Activated T-cell treated with anti-CD3 and anti-CD28 coated beads for 48 hours (primary cell): ENCODE measurements around the gene PEX16.

Experiments
- DNase-seq: peaks from one replicate; pipeline ENCODE4 v3.0.0-alpha.2; 2020; ENCODE audit warnings: low read depth

Gene PEX16

DNA sequence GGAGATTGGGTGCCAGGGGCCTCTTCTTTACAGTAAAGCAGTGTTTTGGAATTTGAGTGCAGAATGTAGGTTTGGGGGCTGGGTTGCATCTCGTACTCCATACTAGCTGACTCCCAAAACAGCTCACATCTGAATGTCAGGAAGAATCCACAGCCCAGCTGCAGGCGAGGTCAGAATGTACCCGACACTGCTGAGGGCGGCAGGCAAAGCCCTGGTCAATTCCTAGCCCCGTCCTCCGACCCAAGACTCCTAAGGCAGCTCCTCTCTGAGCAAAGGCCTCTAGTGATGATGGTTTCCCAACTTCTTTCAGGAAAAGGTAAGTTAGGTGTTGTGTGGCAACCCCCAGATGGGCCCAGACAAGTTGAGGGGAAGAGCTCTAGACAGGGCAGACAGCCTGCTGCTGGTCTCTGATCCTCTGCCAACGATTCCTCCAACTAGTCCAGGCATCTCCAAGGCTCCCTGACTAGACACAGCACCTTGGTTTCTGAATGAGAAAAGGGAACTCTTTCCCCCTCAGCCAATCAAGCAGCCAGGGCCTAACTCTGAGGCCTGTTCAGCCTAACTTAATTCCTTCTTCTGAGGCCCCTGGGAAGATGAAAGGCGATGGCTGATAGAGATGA is 13.4 kb upstream of the PEX16 start:
- DNase-seq, result no peak

DNA sequence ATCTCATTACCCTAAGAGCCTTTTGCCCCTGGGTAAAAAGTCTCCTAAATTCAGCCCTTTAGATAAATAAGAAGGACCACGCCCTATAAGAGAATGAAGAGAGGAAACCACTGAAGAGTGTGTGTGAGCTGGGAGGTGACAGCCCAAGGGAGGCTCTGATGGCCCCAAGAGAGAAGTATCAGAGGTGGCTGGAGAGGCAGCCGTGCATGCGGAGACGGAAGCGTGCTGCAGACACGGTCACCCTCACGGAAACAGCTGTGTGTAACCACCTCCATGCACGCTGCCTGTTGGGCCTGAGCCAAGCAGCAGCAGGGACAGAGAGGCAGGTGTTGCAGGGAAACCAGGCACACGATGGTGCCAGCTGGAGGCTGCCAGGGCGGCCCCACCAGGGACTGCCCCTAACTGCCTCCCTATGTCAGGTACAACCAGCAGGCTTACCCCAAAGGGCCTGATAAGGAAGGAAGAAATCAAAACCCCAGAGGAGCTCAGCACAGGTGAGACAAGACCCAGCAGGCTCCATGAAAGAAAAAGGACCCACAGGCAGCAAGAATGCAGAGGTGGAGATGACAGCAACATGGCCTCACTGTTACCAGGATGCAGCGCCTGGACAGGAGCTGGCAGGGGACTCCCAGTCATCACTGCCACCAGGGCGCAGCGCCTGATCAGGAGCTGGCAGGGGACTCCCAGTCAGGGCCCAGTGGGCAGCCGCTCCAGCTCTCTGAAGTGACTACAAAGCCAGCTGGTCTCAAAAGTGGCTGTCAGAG is 12.5 kb upstream of the PEX16 start:
- DNase-seq, result no peak

- no peak for DNase-seq
Measured at GRCh38 chr11:45929486-45930030, 11.9 kb upstream of the PEX16 start.

DNA sequence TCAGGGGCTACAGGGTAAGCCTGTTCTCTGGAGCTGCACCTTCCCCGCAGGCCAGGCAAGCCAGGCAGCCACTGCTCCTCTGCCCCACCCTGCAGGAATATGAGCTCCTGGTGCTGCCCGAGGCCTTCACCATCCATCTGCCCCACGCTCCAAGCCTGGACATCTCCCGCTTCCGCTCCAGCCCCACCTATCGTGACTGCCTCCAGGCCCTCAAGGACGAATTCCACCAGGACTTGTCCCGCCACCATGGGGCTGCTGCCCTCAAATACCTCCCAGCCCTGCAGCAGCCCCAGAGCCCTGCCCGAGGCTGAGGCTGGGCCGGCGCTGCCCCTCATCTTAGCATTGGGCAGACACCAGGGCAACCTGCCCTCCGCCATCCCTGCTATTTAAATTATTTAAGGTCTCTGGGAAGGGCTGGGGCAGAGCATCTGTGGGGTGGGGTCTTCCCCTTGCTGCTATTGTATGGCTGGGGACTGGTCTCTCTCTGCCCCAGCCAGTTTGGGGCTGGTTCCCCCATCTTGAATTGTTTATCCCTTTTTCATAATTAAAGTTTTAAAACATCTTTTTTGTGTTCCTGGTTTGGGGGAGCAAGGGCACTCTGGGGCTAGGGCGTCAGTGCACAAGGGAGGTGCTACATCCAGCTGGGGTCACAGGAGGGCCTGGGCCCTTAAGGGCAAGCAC is 11.0 kb upstream of the PEX16 start:
- no peak for DNase-seq

DNA sequence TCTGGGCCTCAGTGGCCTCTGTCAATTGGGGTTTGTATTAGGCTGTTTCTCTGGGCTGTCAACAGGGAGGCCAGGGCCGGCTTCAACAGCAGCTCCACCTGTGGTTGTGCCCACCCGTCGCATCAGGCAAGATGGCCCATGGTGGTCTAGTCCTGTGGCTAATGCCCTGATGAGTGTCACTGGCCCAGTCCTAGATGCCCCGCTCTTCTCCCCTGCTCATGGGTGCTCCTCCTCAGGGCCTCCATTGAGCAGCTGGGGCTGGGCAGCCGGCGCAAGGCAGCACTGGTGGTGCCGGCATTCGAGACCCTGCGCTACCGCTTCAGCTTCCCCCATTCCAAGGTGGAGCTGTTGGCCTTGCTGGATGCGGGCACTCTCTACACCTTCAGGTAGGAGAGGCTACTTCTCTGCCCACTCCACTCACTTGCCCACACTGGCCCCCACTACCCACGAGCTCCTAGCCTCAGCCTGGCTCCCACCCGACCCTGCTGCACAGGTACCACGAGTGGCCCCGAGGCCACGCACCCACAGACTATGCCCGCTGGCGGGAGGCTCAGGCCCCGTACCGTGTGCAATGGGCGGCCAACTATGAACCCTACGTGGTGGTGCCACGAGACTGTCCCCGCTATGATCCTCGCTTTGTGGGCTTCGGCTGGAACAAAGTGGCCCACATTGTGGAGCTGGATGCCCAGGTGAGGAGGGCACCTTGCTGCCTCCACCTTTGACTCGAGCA is 10.2 kb upstream of the PEX16 start:
- DNase-seq, result no peak

- DNase-seq, result no peak
Measured at GRCh38 chr11:45927332-45927683, 9.6 kb upstream of the PEX16 start.

DNA sequence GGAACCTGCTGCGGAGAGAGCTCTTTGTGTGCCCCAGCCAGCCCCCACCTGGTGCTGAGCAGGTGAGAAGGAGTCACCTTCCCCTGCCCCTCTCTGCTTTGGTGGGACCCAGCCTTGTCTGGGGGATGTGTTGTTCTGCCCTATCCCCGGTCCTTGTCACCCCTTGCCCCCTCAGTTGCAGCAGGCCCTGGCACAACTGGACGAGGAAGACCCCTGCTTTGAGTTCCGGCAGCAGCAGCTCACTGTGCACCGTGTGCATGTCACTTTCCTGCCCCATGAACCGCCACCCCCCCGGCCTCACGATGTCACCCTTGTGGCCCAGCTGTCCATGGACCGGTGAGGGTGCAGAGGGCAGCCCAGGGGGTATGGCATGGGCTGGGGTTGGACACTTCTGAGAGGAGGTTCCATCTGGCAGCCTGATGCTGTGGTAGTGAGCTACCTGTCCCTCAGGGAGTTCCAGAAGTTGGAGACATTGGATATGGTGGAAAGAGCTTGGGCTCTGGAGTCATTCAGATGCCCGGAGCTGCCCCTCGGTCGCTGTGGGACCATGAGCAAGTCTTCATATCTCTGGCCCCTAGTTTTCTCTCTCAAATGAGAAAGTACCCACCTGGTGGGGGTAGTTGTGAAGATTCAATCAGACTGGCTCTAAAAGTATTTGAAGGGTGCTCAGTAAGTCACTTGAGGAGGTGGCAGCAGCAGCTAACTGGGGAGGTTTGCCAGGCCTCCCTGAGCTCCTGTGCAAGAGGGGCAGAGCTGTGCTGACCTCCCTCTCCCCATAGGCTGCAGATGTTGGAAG is 9.1 kb upstream of the PEX16 start:
- DNase-seq, result no peak

DNA sequence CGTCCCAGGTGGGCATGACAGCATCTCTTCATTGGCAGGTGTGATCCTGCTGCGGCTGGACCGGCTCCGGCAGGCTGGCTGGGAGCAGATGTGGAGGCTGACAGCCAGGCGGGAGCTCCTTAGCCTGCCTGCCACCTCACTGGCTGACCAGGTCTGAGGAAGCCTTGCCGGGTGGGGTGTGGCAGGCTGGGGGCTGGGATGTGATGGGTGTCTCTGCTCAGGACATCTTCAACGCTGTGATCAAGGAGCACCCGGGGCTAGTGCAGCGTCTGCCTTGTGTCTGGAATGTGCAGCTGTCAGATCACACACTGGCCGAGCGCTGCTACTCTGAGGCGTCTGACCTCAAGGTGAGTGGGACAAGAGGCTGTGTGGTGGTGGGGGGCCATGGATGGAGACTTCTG is 8.3 kb upstream of the PEX16 start:
- no peak for DNase-seq

DNA sequence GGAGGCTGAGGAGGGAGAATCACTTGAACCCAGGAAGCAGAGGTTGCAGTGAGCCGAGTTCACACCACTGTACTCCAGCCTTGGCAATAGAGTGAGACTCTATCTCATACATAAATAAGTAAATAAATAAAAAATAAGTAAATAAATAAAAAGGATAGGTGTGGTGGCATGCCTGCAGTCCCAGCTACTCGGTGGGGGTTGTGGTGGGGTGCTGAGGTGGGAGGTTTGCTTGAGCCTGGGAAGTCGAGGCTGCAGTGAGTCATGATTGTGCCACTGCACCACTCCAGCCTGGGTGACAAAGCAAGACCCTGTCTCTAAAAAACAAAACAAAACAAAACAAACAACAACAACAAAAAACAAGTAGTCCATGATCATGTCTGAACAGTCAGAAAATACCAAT is 7.9 kb upstream of the PEX16 start:
- DNase-seq, result no peak

DNA sequence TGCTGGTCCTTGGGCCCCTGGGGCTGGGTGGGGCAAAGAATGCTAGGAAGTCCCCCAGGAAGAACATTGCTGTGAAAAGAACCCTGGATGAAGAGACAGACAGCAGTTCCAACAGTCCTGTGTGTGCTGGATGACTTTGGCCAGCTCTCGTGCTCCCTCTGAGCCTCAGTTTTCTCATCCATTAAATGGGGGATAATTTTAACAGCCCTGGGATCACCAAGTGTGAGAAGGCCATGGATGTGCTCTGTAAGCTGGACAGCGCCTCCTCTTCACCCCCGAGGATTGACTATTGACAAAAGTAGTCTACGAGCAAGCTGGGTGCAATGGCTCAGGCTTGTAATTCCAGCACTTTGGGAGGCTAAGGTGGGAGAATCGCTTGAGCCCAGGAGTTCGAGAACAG is 7.2 kb upstream of the PEX16 start:
- DNase-seq, result no peak

GRCh38 chr11:45924036-45924915 is 6.6 kb upstream of the PEX16 start:
- no peak for DNase-seq

GRCh38 chr11:45922425-45923082 is 4.9 kb upstream of the PEX16 start, which contains the start of gene LARGE2:
LARGE2 (plus strand) TSS chr11:45922656; CDS start chr11:45922883, 227 bp downstream.
- DNase-seq, result no peak

DNA sequence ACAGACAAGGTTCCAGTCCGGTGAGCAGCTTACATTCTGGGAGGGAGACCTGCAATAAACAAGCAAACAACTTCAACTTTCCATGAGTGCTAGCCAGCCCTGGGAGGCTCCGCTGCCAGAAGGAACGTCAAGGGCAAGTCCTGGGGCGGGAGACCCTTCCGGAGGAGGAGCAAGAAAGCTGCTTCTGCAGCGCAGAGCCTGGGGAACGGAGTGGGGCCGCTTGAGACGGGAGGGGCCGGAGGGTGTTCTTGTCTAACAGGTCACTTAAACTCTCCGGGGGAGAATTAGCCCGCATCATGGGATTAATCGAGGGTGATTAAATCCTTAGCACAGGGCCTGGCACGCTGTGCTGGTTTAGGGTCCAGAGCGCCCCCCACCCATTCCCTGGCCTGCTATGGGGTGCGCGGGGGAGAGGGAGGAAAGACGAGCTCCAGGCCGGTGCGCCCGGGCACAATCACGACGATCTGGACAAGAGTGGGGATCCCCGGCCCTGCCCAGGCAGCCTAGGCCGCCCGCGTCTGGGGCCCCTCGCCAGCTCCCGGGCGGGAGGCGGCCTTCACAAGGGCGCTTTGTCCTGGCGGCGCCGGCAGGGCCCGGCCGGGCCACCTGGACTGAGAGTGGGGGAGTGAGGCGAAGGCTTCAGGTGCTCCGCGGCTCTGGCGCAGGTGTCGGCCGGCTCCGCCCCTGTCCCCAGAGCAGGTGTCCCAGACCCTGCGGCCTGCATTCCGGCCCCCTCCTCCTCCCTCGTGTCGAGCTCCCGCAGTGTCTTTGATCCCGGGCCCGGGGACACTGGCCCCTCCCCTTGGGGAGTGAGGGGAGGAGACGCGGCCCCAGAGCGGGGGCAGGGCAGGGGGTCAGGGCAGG is 4.1 kb upstream of the PEX16 start:
- DNase-seq, result no peak

DNA sequence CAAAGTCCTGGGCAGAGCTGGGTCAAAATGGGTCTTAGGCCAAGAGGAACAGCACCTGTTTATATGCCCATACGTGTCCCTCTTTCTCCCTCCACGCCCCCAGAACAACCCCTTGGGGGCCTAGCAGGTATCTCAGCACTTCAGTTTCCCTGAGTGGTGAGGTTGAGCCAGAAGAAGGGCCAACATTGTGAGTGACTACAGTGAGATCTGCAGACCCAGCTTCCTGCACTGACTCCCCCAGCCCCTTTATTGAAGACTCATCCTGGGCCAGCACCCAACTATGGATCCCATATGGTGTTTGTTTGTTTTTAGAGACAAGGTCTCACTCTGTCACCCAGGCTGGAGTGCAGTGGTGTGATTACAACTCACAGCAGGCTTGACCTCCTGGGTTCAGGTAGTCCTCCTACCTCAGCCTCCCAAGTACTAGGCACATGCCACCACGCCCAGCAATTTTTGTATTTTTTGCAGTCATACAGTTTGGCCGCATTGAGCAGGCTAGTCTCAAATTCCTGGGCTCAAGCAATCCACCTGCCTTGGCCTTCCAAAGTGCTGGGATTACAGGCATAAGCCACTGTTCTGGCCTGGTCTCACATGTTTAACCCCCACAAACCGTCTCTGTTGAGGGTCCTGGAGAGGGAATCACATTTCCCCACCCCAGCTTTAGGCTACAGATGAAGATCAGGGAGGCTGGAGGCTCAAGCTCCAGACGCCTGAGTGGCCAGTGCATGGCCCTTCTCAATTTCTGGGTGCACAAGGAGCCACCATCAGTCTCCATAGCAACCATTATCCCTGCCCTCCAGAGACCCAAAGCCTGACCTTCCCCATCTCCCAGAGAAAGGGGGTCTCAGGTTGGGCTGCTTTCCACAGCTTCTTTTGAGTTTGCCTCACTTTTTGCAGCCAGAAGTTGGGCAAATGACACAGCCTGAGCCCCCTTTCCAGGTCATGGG is 3.1 kb upstream of the PEX16 start:
- DNase-seq, result no peak

- DNase-seq, result no peak
Measured at GRCh38 chr11:45919806-45920530, 2.3 kb upstream of the PEX16 start.

DNA sequence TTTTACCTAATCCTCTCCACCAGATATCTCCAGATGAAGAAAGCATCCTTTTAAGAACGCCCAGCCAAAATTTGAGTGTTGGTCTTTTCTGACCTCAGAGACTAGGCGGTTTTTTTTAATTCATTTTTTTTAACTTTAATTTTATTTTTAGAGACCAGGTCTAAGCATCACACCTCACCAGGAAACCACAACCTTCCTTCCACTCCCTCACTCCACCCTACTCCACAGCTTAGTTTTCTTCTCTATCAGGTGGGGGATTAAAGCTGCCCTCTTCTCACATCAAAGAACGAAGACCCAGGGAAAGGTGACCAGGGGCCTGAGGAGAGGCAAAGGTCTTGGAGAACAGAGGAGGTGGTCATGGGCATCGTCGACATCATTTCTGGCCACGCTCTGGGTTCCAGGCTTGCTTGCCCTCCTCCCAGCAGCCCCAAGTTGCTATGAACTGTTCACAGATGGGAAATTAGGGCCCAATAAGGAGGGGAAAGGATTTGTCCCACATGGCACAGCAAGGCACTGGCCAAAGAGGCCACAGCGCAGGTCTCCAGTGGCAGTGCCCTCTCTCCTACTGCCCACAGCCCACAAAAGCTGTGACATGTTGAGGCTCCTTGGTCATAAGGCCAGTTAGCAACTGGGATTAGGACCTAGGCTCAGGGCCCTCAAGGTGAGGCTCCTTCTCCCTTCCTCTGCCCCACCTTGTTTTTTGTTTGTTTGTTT is 1.4 kb upstream of the PEX16 start:
- no peak for DNase-seq
